ENCODE measurements around the gene NDST1. TPM values are rescaled to one million over a fixed set of nuclear protein-coding genes. Genes with fewer than 3 reads are reported as not detected.

Gene NDST1
- polyA plus RNA-seq, 1 of the 3 experiments (the other 2 are of a cell fraction): 29.2 TPM

- Histone ChIP-seq H3K27me3 (ENCODE audit: insufficient read depth) (no peaks in the 10 kb centered on the region), H4K20me1 (ENCODE audit: insufficient read depth) (no peaks in the 10 kb centered on the region), H3F3A (replicated peaks; ENCODE audit: insufficient read depth) (no peaks in the 10 kb centered on the region), H3K4me2 (no peak overlapping the region), H3K9me2 (no peaks in the 10 kb centered on the region), H3K27ac (ENCODE audit: low read depth in 2 of 2, low read length in 1 of 2) (peak overlapping the region in 1 of 2 experiments; percentile 99; a peak in 2 of 4 replicates), H3K36me3 (replicated peaks in 1 of 2; ENCODE audit: control insufficient read depth in 1 of 2, insufficient read depth in 2 of 2, low read length in 1 of 2) (peaks cover 5% of the 10 kb centered on the region in 2 experiments), H3K9ac (no peak overlapping the region), H3K79me2 (ENCODE audit: insufficient read depth) (no peaks in the 10 kb centered on the region), H2AFZ (ENCODE audit: low read depth) (no peak overlapping the region), H3K4me1 (ENCODE audit: control insufficient read depth in 1 of 2, insufficient read depth in 2 of 2, low read depth in 1 of 2, low read length in 1 of 2) (peaks cover 27 to 70% of the 10 kb centered on the region in 2 experiments), H3K4me3 (ENCODE audit: low read depth in 2 of 2, low read length in 1 of 2) (no peak overlapping the region), H3K9me3 (no peaks in the 10 kb centered on the region)
- POLR2A ChIA-PET: interaction anchor here (0.7 to 0.9 kb wide), 5 partner anchors 9 to 30 kb away, joined by 3 to 4 read pairs (median 3); no protein-coding TSS in a partner anchor
- DNase-seq: no peak
- TF ChIP-seq YY1 (IDR thresholded peaks at IDR 0.05; ENCODE audit: low read depth): no peak
- no peak for TF ChIP-seq EP300 (IDR thresholded peaks at IDR 0.05; ENCODE audit: borderline replicate concordance in 1 of 2, low read depth in 1 of 2, low read length in 1 of 2)
- TF ChIP-seq JUND (IDR thresholded peaks at IDR 0.05): no peak
- CTCF ChIA-PET: interaction anchor here (0.8 to 3.9 kb wide), 9 partner anchors 12 to 54 kb away, joined by 3 to 32 read pairs (median 4); partner anchors contain the start of gene SYNPO
- WGBS (ENCODE audit: low lambda C conversion rate): 84% methylated on average over 2 of the region's 3 CpGs
Measured at GRCh38 chr5:150603491-150603890, 95.6 kb downstream of the NDST1 start.

DNA sequence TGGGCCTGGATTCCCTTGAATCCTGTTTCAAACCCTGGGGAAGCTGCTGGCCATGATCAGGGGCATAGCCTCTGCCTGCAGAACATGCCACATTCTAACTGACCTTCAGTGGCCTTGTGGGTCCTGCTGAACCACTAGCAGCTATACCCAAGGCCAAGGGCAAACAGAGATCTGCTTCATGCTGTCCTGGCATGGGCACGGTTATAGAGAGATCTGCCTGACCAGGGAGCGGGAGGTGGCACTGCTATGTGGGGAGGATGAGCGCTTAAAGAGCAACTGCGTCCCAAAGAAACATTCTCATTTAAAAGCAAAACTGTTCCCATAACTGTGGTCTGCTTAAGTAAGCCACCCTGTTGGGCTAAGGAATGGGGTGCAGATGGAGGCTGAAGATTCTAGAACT lies 96.1 kb downstream of the NDST1 start:
- WGBS (ENCODE audit: low lambda C conversion rate): 97% methylated on average over 4 of the region's 4 CpGs

DNA sequence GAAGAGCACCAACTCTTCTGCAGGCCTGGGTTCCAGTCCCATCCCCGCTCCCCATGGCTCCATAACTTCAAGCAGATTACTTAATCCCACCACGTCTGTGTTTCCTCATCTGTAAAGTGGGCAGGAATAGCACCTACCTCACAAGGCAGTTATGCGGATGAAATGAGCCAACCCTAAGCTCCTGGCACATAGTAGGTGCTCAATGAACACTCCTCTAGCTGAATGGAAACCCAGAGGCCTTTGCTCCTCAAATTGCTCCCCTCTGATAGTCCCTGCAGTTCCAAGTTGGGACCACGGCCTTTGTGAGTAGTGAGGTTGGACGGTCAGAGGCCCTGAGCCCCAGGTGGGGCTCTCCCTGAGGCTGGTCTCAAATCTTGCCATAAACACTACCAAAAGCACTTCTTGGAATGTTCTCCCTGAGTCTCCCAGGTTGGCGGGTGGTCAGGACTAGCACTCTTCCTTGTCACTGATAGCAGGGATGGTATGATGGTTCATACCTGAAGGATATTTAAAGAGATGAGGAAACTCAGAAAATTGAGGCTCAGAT lies 97.0 kb downstream of the NDST1 start:
- ChIA-PET POLR2A (interaction anchor here (1.1 to 1.6 kb wide), 3 partner anchors 10 to 13 kb away, joined by 3 to 4 read pairs (median 4); no protein-coding TSS in a partner anchor), CTCF (interaction anchor here (1.5 to 3.9 kb wide), 2 partner anchors 11 to 44 kb away, joined by 6 to 32 read pairs; no protein-coding TSS in a partner anchor)
- peaks cover 5% of the 10 kb centered on the region in 2 experiments for H3K36me3 ChIP-seq (replicated peaks in 1 of 2; ENCODE audit: control insufficient read depth in 1 of 2, insufficient read depth in 2 of 2, low read length in 1 of 2)
- H3K4me1 ChIP-seq (ENCODE audit: control insufficient read depth in 1 of 2, insufficient read depth in 2 of 2, low read depth in 1 of 2, low read length in 1 of 2): peaks cover 20 to 60% of the 10 kb centered on the region in 2 experiments
- H2AFZ ChIP-seq (ENCODE audit: low read depth): no peak overlapping the region
- no peaks in the 10 kb centered on the region for H3F3A ChIP-seq (replicated peaks; ENCODE audit: insufficient read depth)
- no peaks in the 10 kb centered on the region for H3K27me3 ChIP-seq (ENCODE audit: insufficient read depth)
- H3K9ac ChIP-seq: no peak overlapping the region
- H3K9me2 ChIP-seq: no peaks in the 10 kb centered on the region
- 87% methylated on average over 6 of the region's 6 CpGs for WGBS (ENCODE audit: low lambda C conversion rate)
- peak overlapping the region in 1 of 2 experiments; percentile 39; a peak in 2 of 4 replicates for H3K27ac ChIP-seq (ENCODE audit: low read depth in 2 of 2, low read length in 1 of 2)
- H3K4me2 ChIP-seq: no peak overlapping the region
- H4K20me1 ChIP-seq (ENCODE audit: insufficient read depth): no peaks in the 10 kb centered on the region
- no peaks in the 10 kb centered on the region for H3K79me2 ChIP-seq (ENCODE audit: insufficient read depth)
- H3K9me3 ChIP-seq: no peaks in the 10 kb centered on the region
- no peak for DNase-seq
- H3K4me3 ChIP-seq (ENCODE audit: low read depth in 2 of 2, low read length in 1 of 2): no peak overlapping the region
- no peak for TF ChIP-seq NRF1 (IDR thresholded peaks at IDR 0.05; ENCODE audit: low read depth, low read length)
- TF ChIP-seq SIN3A (IDR thresholded peaks at IDR 0.05; ENCODE audit: borderline replicate concordance, low read depth, low read length): no peak
- no peak for TF ChIP-seq RCOR1 (IDR thresholded peaks at IDR 0.05; ENCODE audit: low read length)
- no peak for TF ChIP-seq MXI1 (IDR thresholded peaks at IDR 0.05; ENCODE audit: low read depth, low read length)
- no peak for TF ChIP-seq TAF1 (IDR thresholded peaks at IDR 0.05; ENCODE audit: borderline replicate concordance, low read depth, low read length)
- TF ChIP-seq, protein P1, sequence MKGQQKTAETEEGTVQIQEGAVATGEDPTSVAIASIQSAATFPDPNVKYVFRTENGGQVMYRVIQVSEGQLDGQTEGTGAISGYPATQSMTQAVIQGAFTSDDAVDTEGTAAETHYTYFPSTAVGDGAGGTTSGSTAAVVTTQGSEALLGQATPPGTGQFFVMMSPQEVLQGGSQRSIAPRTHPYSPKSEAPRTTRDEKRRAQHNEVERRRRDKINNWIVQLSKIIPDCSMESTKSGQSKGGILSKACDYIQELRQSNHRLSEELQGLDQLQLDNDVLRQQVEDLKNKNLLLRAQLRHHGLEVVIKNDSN (IDR thresholded peaks at IDR 0.05; ENCODE audit: borderline replicate concordance, low read depth): no peak
- TF ChIP-seq NFIC (IDR thresholded peaks at IDR 0.05; ENCODE audit: borderline replicate concordance): no peak
- no peak for TF ChIP-seq RFX5 (IDR thresholded peaks at IDR 0.05; ENCODE audit: low read length)
- no peak for TF ChIP-seq TCF12 (IDR thresholded peaks at IDR 0.05)
- no peak for TF ChIP-seq SMC3 (IDR thresholded peaks at IDR 0.05; ENCODE audit: low read depth, low read length)
- no peak for TF ChIP-seq FOSL2 (IDR thresholded peaks at IDR 0.05; ENCODE audit: borderline replicate concordance, low read depth)
- no peak for TF ChIP-seq ZBTB33 (IDR thresholded peaks at IDR 0.05; ENCODE audit: borderline replicate concordance, low read depth)
- TF ChIP-seq JUND (IDR thresholded peaks at IDR 0.05): no peak

More for the DNA sequence above, 96.1 kb downstream of the NDST1 start:
- Histone ChIP-seq H3K27me3 (ENCODE audit: insufficient read depth) (no peaks in the 10 kb centered on the region), H3K79me2 (ENCODE audit: insufficient read depth) (no peaks in the 10 kb centered on the region), H3K4me1 (ENCODE audit: control insufficient read depth in 1 of 2, insufficient read depth in 2 of 2, low read depth in 1 of 2, low read length in 1 of 2) (peaks cover 27 to 65% of the 10 kb centered on the region in 2 experiments), H3K9me2 (no peaks in the 10 kb centered on the region), H4K20me1 (ENCODE audit: insufficient read depth) (no peaks in the 10 kb centered on the region), H3F3A (replicated peaks; ENCODE audit: insufficient read depth) (no peaks in the 10 kb centered on the region), H3K36me3 (replicated peaks in 1 of 2; ENCODE audit: control insufficient read depth in 1 of 2, insufficient read depth in 2 of 2, low read length in 1 of 2) (peaks cover 5% of the 10 kb centered on the region in 2 experiments), H3K9ac (no peak overlapping the region), H2AFZ (ENCODE audit: low read depth) (no peak overlapping the region), H3K27ac (ENCODE audit: low read depth in 2 of 2, low read length in 1 of 2) (peak overlapping the region in 1 of 2 experiments; percentile 99; a peak in 2 of 4 replicates), H3K9me3 (no peaks in the 10 kb centered on the region), H3K4me3 (ENCODE audit: low read depth in 2 of 2, low read length in 1 of 2) (no peak overlapping the region; a peak in 1 of 4 replicates), H3K4me2 (no peak overlapping the region)
- DNase-seq: no peak
- ChIA-PET POLR2A (interaction anchor here (0.7 to 1.6 kb wide), 3 partner anchors 11 to 29 kb away, joined by 3 to 4 read pairs (median 3); no protein-coding TSS in a partner anchor), CTCF (interaction anchor here (0.9 to 3.9 kb wide), 5 partner anchors 12 to 43 kb away, joined by 3 to 32 read pairs (median 4); no protein-coding TSS in a partner anchor)
- TF ChIP-seq RXRA (IDR thresholded peaks at IDR 0.05; ENCODE audit: borderline replicate concordance, low read depth) (no peak), EP300 (IDR thresholded peaks at IDR 0.05; ENCODE audit: borderline replicate concordance in 1 of 2, low read depth in 1 of 2, low read length in 1 of 2) (no peak), NFIC (IDR thresholded peaks at IDR 0.05; ENCODE audit: borderline replicate concordance) (no peak), NRF1 (IDR thresholded peaks at IDR 0.05; ENCODE audit: low read depth, low read length) (no peak), TAF1 (IDR thresholded peaks at IDR 0.05; ENCODE audit: borderline replicate concordance, low read depth, low read length) (no peak), ELF1 (IDR thresholded peaks at IDR 0.05) (no peak), FOXJ3 (CRISPR knock-in tag; IDR thresholded peaks at IDR 0.05) (no peak), EZH2phosphoT487 (IDR thresholded peaks at IDR 0.05; ENCODE audit: borderline replicate concordance, low read depth) (no peak)
